Measurements from ENCODE around the gene SOX1.

Gene SOX1

DNA sequence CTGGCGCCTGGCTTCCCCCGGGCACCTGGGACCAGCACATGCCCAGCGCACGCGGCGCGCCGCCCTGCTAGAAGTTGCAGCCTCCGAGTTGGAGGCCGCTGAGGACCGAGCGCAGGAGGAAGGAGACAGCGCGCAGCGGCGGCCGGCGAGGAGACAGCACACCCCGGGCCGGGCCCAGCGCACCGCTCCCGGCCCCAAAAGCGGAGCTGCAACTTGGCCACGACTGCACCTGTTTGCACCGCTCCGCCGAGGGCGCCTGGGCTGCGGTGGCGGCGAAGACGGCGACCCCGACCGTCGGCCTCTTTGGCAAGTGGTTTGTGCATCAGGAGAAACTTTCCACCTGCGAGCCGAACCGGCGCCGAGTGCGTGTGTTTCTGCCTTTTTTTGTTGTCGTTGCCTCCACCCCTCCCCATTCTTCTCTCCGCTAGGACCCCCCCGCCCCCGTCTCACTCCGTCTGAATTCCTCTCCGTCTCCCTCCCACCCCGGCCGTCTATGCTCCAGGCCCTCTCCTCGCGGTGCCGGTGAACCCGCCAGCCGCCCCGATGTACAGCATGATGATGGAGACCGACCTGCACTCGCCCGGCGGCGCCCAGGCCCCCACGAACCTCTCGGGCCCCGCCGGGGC is at the start of gene SOX1:
Gene SOX1 (plus strand): TSS at position 34 of the 626 bp plus-strand sequence. CDS start 510 bp downstream, at position 544.
- DNase-seq (ENCODE audit: low read depth in 2 of 2): no peak

DNA sequence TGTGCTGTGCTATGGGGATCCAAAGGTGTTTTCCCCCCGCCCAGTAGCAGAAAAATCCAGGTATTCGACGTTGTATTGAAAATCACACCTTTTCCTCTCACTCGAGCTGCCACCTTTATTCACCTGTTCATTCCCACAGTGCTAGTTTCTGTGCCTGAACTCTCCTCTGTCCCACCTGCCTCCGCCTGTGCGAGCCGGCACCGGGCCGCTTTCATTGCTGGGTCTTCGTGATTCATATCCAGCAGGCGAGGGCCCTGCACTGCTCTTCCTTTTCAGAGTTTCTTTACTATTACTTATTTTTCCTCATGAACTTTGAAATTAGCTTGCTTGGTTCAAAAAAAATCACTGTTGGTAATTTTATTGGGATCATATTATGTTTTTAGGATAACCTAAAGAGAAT is 42.4 kb upstream of the SOX1 start:
- no peak for DNase-seq (ENCODE audit: low read depth in 2 of 2)

DNA sequence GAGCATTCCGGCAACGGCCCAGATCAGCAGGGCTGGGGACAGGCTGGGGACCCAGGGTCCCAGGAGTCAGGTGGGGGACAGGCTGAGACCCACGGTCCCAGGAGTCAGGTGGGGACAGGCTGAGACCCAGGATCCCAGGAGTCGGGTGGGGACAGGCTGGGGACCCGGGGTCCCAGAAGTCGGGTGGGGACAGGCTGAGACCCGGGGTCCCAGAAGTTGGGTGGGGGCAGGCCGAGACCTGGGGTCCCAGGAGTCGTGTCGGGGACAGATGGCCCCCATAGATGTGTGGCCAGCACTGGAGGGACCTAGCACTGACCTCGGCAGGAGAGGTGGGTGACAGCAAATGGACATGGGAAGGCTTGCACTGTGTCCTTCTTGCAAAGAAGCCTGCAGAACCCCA is 39.7 kb upstream of the SOX1 start:
- no peak for DNase-seq (ENCODE audit: low read depth in 2 of 2)

DNA sequence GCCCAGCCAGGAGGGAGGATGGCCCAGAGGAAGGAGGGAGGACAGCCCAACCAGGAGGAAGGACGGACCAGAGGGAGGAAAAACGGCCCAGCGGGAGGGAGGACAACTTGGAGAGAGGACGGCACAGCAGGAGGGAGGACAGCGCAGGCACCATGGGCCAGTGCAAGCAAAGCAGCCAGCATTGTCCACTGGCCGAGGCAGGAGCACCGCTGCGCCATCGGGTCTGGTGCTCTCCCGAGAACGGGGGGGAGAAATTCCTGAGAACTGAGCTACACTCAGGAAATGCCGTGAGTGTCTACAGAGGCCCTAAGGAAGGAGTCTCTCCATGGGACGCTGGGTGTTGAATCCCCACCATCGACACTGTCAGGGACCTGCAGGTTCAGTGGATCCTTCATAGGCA is 38.5 kb upstream of the SOX1 start:
- DNase-seq (ENCODE audit: low read depth in 2 of 2): no peak

DNA sequence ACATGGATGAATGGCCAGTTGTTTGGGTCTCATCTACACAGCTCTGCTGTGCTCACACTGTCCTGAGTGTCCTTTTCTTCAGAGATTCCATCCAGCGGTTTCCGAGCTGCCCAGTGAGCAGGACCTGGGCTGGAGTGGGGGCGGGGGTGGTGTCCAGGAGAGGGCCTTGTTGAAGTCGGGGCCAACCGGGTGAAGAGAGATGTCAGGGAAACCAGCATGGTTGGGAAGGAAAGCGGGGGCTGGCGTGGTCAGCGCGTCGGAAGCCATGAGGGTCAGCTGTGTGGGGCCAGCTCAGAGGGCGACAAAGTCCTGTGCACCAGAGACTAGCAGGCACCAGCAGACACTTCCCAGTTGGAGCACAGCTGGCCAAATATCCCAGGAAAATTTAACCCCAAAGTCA is 37.8 kb upstream of the SOX1 start:
- no peak for DNase-seq (ENCODE audit: low read depth in 2 of 2)

DNA sequence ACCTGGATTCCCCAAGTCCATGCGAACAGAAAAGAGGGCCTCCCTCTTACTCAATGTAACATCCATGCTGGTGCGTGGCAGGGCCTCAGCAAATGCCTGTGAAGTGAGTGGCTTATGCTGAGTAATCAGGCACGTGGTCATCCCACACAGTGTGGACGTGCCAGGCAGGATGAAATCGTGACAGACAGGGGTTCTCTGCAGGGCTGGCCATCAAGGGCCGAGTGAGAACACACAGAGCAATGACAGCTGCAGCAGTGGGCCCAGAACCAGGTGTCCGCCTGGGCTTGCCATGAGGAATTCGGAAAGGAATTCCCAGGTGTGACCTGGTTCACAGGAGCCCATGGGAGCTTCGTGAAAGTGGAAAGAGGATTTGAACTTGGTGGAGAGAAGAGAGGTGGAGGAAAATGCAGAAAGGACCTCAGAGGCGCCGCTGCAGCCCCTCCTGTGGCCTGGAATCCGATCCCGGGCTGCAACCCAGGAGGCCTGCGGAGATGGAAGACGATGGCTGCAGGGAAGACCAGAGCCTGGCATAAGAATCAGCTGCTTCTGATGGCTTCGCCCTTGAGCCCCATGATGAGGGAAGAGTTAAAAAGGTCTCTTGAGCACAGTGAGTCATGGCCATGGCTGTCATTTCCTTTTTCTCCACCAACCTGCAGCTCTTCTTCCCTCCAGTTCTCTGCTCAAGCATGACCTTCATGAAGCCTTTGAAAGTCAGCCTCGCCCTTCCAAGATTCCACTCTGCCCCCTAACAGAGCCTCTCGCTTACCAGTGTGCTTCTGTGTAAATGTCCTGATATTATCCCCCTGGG is 34.6 kb upstream of the SOX1 start:
- DNase-seq (ENCODE audit: low read depth in 2 of 2): no peak

DNA sequence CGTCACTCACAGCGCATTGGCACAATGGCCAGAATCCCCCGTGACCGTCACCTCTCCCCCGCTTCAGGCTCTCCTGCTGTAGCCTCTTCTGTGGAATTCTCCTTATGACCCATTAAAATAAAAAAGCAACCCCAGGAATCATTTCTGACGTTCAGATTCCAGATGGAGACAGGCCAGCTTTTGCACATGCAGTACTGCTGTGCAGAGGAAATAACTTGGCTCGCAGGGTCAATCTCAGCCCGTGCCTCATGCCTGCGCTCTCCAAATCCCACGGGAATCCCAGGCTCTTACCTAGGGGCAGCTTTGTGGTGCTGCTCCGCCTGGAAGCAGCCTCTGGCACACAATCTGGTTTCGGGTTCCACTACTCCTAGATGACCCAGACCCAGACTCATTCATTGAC is 32.7 kb upstream of the SOX1 start:
- no peak for DNase-seq (ENCODE audit: low read depth in 2 of 2)

DNA sequence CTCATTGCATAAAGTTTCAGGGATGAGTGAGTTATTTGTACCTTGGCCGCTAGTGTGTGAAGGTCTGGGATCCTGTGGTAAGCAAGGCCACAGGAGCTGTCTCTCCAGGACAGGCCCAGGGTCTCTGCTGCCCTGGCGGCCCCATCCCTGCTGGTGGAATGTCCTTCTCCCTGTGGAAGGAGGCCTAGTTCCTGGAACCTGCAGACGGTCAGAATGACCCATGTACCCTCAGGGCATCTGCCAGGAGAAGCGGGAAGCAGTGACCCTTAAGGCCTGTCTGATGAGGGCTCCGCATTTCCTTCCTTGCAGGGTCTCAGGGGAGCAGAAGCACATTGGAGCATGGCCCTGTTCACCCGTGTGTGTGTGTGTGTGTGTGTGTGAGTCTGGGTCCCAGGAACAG is 32.1 kb upstream of the SOX1 start:
- DNase-seq (ENCODE audit: low read depth in 2 of 2): no peak

DNA sequence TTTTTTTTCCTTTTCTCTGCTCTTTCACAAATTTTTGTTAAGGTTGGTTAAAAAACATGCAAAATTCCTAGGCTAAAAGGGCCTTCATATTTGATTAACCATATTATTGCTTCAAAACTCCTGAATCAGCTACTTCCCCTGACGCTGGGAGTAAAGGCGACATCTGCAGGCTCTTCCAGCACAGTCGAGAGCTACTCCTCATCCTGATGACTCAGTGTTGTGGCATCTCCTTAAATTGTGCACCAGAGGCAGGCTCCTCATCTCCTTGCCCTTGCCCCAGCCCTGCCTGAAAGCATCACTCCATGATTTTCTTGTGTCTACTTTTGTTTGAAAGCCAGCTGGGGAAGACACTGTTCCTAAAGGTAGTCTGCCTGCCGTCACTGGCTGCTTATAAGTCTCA is 24.5 kb upstream of the SOX1 start:
- no peak for DNase-seq (ENCODE audit: low read depth in 2 of 2)

DNA sequence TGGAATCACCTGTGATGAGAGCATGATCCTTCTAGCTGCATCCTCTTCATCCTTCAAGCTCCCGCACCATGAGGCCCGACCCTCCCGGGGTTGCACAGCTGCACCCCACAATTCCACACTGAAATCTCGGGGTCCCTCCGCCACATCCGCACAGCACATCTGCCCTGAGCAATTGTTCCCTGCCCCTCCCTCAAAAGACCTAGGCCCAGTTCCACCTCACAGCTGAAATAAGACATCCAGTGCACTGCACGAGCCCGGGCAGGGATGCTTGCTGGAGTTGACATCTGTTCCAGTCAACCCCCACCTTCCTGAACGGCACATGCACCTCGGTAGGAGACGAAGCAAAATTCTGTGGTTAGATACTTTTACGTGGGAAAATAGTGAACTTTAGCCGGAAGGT is 14.7 kb upstream of the SOX1 start:
- no peak for DNase-seq (ENCODE audit: low read depth in 2 of 2)

DNA sequence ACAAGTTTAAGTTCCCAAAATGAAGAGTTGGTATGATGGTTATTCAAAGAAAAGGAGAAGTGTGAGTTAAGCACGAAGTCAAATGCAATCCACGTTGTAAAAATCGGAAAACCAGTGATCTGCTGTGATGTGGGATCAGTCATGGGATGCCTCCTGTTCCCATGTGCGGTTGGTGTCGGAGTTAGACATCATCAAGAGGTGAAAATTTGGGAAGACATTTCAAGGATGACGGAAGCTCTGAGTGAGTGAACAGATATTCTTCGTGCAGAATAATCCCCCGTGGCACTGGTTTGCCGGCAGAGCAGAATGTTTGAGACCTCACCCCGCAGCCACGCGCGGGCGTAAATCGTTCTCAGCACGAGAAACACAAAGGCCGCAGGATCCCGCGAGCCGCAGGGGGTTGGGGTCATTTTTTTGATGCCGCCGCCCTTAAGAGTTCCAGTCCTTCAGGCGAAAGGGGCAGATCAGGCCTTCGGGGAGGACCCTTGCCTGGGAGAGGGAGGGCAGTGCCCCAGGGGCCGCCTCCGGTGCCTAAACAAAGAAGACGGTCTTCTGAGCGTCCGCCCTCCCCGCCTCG is 13.7 kb upstream of the SOX1 start:
- DNase-seq (ENCODE audit: low read depth in 2 of 2): no peak

DNA sequence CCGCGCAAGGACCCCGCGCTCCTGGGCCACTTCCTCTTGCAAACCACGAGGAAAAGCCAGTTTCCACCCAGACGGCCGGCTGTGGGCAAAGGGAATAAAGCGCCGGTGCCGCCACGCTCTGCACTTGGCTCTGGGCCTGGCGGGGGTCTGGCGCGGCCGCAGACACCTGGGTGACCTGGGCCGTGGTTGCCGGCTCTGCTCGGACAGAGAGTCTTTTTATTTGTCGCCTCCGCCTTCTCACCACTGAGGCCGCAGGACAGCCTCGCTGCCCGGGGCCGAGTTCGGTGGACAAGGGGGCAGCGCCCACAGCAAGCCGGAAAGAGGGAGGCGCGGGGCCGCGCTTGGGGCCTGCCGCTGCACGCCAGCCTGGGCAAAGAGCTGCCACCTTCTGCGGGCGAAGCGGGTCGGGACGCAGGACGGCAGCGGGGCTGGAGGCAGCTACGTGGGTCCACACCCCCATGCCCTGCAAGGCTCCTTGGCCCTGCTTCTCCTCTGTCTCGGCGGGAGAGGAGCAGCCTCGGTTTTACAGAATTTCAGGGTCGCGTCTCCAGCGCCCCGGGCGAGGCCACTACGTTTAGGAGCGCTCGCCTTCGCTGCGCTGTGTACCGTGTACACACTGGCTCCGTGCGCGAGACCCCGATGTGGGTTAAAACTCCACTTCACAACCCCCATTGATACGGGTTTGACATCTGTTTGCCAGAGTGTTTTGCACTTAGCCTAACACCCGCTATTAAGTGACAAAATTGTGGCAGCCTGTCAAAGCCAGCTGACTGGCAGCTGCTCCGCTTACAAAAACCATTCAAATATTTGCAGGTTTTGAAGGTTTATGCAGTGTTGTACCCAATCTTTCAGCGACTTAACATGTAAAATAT is 13.0 kb upstream of the SOX1 start:
- no peak for DNase-seq (ENCODE audit: low read depth in 2 of 2)

DNA sequence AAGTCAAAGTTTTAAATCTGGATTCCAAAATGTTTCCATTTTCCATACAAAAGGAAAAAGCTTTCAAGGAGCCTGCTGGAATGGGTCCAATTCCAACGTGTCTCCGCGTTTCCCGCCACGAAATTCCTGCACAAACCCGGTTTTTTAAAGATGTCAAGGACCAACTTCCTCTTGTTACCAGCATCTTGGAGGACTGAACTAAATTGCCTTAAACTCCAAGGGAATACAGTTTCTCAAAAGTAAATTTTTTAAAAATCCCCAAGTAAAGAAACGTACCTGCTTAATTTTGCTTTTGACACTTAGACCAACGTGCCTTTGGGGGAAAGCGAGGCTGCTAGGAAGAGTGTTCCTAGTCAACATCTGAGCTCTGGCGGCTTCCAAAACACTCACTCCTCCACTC is 12.3 kb upstream of the SOX1 start:
- DNase-seq (ENCODE audit: low read depth in 2 of 2): no peak

DNA sequence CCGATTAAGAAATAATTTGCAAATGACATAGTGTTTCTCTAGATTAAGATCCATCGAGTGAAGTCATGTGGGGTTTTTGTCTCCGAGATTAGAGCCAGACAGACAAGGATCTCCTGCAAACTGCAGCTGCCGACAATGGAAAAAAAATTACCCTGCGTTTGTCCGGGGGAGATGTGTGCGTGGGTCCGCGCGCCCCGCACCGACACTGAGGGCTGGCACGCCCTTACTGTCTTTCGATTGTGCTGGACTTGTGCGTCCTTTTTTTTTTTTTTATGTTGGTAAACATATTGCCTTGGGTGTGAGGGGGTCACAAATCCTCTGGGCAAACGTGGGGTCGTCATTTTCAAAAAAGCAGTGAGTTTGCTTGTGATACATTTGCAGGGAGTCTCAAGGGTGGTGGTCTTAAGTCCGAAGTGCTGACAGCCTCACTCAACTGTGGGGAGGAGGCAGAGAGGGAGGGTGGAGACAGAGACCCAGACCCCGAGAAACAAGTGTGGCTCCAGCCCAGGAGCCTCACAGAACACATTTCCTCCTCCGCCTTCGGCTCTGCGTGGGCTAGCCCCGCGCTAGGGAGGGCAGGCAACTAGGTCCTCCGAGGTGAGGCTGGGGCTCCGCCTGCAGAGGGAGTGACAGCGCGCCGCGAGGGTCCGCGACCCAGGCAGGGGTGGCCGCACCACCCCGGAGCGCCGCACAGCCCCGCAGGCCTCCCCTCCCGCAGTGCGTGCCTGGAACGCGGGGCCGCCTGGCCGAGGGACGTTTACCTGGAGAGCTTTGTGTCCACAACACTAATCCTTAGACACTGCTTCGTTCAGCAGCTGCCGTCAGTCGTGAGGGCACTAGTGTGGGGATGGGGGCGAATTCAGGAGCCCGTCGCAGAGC is 11.7 kb upstream of the SOX1 start:
- DNase-seq (ENCODE audit: low read depth in 2 of 2): no peak

DNA sequence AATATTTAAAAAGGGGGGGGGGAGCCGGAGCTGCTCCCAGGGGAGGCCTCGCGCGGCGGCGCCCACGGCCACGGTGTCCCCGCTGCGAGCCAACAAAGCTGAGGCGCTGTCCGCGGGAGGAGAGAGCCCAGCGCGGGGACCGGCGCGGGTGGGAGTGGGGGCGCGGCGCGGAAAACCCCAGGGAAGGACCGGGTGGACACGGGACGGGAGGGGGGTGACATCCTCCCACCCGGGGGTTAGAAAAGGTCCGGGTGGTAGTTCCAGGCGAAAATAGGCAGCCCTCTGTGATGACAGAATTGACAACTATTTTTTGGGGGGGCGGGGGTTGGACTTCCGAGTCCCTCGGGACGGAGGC is 11.1 kb upstream of the SOX1 start:
- no peak for DNase-seq (ENCODE audit: low read depth in 2 of 2)

DNA sequence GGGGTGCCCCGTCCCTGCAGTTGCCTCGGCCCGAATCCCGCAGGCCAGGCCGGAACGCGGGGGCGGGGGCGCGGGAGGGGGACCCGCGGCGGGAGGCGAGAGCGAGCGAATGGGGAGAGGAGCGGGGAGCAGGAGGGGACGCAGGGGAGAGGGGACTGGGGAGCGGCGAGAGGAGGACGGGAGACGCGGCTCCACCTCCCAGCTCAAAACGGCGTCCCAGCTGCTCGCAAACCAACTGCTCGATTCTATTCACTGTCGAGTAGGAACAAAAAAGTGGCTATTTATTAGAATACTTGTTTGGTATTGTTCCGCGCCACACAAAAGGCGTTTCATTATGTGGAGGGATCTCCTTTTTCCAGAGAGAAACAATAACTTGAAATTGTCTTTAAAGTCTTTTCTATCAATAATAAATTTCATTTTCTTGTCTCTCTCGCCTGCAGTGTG is 10.6 kb upstream of the SOX1 start:
- DNase-seq (ENCODE audit: low read depth in 2 of 2): no peak

DNA sequence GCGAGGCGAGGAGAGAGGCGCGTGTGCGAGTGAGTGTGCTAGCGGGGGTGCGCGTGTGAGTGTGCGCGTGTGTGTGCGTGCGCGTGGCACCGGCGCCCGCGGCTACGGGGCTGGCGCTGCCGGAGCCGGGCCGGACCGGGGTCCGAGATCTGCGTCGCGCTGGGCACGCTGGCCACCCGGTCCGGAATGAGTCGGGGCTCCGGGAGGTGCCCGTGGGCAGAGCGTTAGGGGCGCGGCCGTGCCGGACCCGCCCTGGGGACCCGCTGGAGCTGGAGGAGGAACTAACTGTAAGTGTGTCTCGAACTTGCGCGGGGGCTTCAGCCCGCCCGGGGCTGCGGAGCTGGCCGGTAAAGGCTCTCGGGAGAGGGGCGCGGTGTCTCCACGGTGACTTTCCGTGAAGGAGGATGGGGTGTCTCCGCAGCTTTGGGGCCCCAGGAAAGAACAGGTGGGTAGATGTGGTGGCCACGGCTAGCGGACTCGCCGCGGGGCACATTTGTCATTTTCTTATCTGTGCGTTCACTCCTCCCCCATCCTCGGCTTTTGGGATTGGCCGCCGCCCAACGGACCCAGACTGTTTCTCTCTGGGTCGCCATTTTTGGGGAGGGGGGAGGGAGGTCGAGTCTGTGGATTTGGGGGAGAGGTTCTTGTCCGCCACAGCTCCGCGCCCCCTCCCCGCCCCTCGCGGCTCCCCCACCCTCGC is 10.1 kb upstream of the SOX1 start:
- DNase-seq (ENCODE audit: low read depth in 2 of 2): no peak

DNA sequence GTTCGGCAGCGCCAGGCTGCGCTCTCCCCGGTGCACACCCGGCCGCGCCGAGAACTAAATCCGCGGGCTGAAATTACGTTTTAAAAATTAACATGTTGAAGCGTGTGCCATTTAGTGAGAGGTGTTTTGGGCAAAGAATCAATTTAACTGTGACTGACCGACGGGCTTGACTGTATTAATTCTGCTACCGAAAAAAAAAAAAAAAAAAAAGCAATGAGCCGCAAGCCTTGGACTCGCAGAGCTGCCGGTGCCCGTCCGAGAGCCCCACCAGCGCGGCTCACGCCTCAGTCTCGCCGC is 9.6 kb upstream of the SOX1 start:
- DNase-seq (ENCODE audit: low read depth in 2 of 2): no peak

DNA sequence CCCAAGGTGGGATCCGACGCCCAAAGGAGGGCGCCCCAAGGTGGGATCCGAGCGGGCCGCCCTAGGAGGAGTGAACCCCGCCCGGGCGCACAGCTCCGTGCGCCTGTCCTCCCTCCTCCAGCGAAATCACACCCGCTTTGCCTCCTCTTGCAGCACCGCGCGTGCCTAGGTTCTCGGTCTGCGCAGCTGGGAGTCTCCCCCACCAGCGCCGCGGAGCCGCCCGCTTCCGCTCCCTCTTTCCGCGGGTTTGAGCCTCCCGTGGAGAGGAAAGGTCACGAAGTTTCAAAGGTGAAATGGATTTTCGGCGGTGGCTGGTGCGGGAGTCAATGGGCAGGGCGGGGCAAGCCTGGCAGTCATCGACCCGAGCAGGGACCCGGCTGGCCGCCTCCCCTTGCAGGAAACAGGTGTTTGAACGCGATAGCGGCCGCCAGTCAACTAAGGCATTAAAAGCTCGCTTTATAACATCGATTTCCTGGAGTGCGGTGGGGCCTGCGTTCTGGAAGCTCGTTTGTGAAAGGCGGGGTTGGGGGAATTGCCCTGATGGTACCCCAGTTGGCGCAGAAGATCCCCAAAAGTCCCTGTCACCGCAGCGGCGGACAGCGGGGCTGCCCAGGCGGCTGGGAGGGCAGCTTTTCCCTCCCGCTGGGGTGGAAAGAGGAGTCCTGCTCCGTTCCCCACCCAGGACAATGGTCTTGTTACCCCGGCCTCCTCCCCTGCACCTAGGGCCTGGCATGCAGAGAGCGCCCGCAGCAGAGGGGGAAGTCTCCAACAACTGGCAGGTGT is 9.0 kb upstream of the SOX1 start:
- no peak for DNase-seq (ENCODE audit: low read depth in 2 of 2)

DNA sequence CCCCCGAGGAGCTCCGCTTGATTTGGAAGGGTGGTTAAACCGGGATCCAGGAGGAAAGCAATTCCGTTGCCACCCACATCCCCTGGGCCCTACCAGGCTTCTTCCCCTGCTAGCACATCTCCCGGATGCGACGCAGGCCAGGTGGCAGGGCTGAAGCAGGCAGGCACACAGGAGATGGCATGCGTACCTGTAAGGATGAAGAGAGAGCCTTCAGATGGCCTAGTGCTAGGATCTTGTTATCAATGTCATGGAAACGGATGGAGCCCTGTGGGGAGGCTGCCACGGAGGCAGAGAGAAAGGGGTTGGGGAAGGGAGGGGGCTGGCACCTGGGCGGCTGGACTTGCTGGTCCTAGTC is 8.5 kb upstream of the SOX1 start:
- no peak for DNase-seq (ENCODE audit: low read depth in 2 of 2)
